Keratinocyte (primary cell): ENCODE measurements around the gene TP53I3.

Source experiments
- CTCF ChIP-seq, 3 experiments: IDR thresholded peaks in 1 of 3; conservative IDR thresholded peaks in 1 of 3; optimal IDR thresholded peaks in 1 of 3; 2 replicates in 2 of 3; 3 replicates in 1 of 3; pipeline versions ENCODE3 to v1.5.1; 2011; ENCODE audit warnings: low read length in 3 of 3, mild to moderate bottlenecking in 3 of 3, moderate library complexity in 2 of 3, control low read depth in 1 of 3, inconsistent platforms in 1 of 3; ENCODE audit not compliant: insufficient read depth in 2 of 3; ENCODE audit errors: extremely low read depth in 1 of 3
- EZH2 ChIP-seq: IDR thresholded peaks from one replicate; pipeline ENCODE4 v1.6.1; 2012; ENCODE audit warnings: inconsistent platforms, mild to moderate bottlenecking, low read length, moderate library complexity

DNA sequence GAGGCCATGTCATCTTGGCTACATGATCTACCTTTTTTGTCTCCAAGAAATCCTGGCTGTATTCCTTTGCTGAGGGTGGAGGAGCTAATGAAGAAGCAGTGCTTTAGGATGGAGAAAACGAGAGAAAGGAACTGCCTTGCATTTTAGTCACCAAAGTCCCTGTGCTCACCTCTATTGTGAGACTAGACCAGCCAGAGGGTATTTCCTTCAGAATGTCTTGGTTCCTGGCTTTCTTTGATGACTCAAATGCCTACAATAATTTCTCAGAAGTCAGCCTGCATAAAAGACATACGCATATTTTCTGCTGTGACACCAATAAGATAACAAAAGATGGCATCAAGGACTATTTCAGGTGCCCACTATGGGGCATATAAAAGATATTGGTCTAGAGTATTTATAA is 19.3 kb downstream of the TP53I3 start:
- TF ChIP-seq CTCF (optimal IDR thresholded peaks at IDR 0.05 in 1 of 3, IDR thresholded peaks at IDR 0.05 in 1 of 3, conservative IDR thresholded peaks at IDR 0.05 in 1 of 3; ENCODE audit: extremely low read depth in 1 of 3, insufficient read depth in 2 of 3, low read length in 3 of 3) (no peak), EZH2 (no peak)
